ENCODE measurements around the gene CRKL. TPM values are rescaled to one million over a fixed set of nuclear protein-coding genes. Genes with fewer than 3 reads are reported as not detected.
A peak's percentile ranks its signal among the peaks of the same experiment; 100 is the strongest.

The CRKL gene
- total RNA-seq, 1 experiment from 2014 or later = 106 TPM

DNA sequence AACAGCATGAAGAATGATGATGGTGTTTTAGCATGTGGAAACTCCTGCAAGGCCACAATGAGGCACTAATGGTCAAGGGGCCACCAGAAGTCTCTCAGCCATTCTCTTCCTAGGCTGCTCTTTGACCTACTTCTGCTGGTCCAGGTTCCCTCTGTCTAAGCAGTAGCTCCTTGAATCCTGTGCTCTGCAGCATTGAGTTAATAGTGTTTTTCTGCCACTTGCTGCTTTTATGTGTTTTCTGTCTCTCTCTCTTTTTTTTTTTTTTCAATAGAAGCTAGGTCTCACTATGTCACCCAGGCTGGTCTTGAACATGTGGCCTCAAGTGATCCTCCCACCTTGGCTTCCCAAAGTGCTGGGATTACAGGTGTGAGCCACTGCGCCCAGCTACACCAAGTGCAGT lies 29.8 kb downstream of the CRKL start:
- Histone ChIP-seq H2BK5ac (ENCODE audit: insufficient read length, low read length) (no peak overlapping the region), H3K23me2 (ENCODE audit: insufficient read length, low read depth, low read length, poor library complexity, severe bottlenecking) (no peaks in the 10 kb centered on the region), H2AK5ac (ENCODE audit: insufficient read length, low read length) (no peak overlapping the region), H3K79me1 (ENCODE audit: insufficient read depth, low read depth, low read length, poor library complexity, severe bottlenecking) (peaks cover 7% of the 10 kb centered on the region), H3K9ac (ENCODE audit: extremely low read depth, insufficient read length, low read length) (no peak overlapping the region), H4K5ac (ENCODE audit: insufficient read length, low read depth, low read length) (no peak overlapping the region), H4K91ac (ENCODE audit: insufficient read length, low read depth, low read length) (no peak overlapping the region), H2BK120ac (ENCODE audit: low read depth, low read length, poor library complexity, severe bottlenecking) (no peak overlapping the region), H3K23ac (ENCODE audit: insufficient read length, low read depth, low read length) (no peak overlapping the region), H3K27ac (ENCODE audit: insufficient read length, low read depth, low read length) (no peak overlapping the region), H3K18ac (ENCODE audit: insufficient read length, low read depth, low read length) (no peak overlapping the region), H4K8ac (replicated peaks; ENCODE audit: insufficient read length, low read depth, low read length) (no peak overlapping the region), H3K4me1 (ENCODE audit: insufficient read depth, low read length) (no peaks in the 10 kb centered on the region), H3K56ac (ENCODE audit: insufficient read length, low read depth, low read length) (no peak overlapping the region), H2BK20ac (ENCODE audit: low read depth, low read length, poor library complexity, severe bottlenecking) (no peak overlapping the region), H3K79me2 (ENCODE audit: insufficient read depth, low read length) (peaks cover 45% of the 10 kb centered on the region; the same call in 1 of the 2 replicates), H3K4me2 (ENCODE audit: insufficient read depth, insufficient read length, low read length) (no peak overlapping the region), H2AFZ (ENCODE audit: low read length) (no peak overlapping the region), H4K20me1 (ENCODE audit: control insufficient read depth, insufficient read depth, insufficient read length) (no peaks in the 10 kb centered on the region), H2BK12ac (ENCODE audit: insufficient read length, low read depth, low read length) (no peak overlapping the region), H3K27me3 (ENCODE audit: insufficient read depth, low read length) (no peaks in the 10 kb centered on the region), H3T11ph (ENCODE audit: low read length) (no peak overlapping the region), H3K14ac (ENCODE audit: insufficient read depth, low read length) (no peak overlapping the region), H3K9me3 (ENCODE audit: control insufficient read depth, low read depth, low read length) (no peaks in the 10 kb centered on the region), H2BK15ac (ENCODE audit: low read depth, low read length) (no peak overlapping the region), H3K4ac (ENCODE audit: low read depth, low read length) (no peak overlapping the region)
- TF ChIP-seq, protein P1, sequence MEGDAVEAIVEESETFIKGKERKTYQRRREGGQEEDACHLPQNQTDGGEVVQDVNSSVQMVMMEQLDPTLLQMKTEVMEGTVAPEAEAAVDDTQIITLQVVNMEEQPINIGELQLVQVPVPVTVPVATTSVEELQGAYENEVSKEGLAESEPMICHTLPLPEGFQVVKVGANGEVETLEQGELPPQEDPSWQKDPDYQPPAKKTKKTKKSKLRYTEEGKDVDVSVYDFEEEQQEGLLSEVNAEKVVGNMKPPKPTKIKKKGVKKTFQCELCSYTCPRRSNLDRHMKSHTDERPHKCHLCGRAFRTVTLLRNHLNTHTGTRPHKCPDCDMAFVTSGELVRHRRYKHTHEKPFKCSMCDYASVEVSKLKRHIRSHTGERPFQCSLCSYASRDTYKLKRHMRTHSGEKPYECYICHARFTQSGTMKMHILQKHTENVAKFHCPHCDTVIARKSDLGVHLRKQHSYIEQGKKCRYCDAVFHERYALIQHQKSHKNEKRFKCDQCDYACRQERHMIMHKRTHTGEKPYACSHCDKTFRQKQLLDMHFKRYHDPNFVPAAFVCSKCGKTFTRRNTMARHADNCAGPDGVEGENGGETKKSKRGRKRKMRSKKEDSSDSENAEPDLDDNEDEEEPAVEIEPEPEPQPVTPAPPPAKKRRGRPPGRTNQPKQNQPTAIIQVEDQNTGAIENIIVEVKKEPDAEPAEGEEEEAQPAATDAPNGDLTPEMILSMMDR (conservative IDR thresholded peaks at IDR 0.05) = no peak
- H3K9me3 Mint-ChIP-seq = no peaks in the 10 kb centered on the region
- WGBS (ENCODE audit: extremely low coverage, insufficient read length, low lambda C conversion rate) = no CpG with 5 or more reads among the region's 1 CpG
- peaks cover 5 to 17% of the 10 kb centered on the region in 2 experiments for H3K4me1 Mint-ChIP-seq
- DNase-seq = no peak
- peak overlapping the region in 1 of 3 experiments; percentile 40; a peak in 1 of 7 replicates for H3K27ac Mint-ChIP-seq
- H3K36me3 Mint-ChIP-seq (ENCODE audit: insufficient read depth in 1 of 3, low read depth in 3 of 3) = peaks cover 24 to 40% (median 38%) of the 10 kb centered on the region in 3 experiments; a peak in 6 of 7 replicates
- H3K4me3 Mint-ChIP-seq = no peak overlapping the region
- H3K27me3 Mint-ChIP-seq (ENCODE audit: low read depth) = no peaks in the 10 kb centered on the region; the same call in 1 of the 2 replicates
